H9 (cell line): ENCODE measurements around the gene C10orf71. TPM values are rescaled to one million over a fixed set of nuclear protein-coding genes. Genes with fewer than 3 reads are reported as not detected.

Source experiments
- DNase-seq: peaks from one replicate; pipeline ENCODE4 v3.0.0-alpha.2; 2017
- H2AFZ ChIP-seq: one replicate; pipeline ENCODE4 v1.6.1; 2013; ENCODE audit warnings: mild to moderate bottlenecking, low read length, control low read depth, moderate library complexity
- H2AK5ac ChIP-seq: 2 replicates; pipeline ENCODE4 v1.6.1; 2013; ENCODE audit warnings: low read length, control low read depth, mixed read lengths; ENCODE audit not compliant: insufficient read length
- H2BK120ac ChIP-seq: one replicate; pipeline ENCODE4 v1.6.1; 2013; ENCODE audit warnings: low read depth, mild to moderate bottlenecking, low read length, control low read depth, inconsistent platforms; ENCODE audit not compliant: poor library complexity, severe bottlenecking
- H2BK12ac ChIP-seq: 2 replicates; pipeline ENCODE4 v1.6.1; 2013; ENCODE audit warnings: low read length, control low read depth, mixed read lengths, low read depth; ENCODE audit not compliant: insufficient read length
- H2BK15ac ChIP-seq: 2 replicates; pipeline ENCODE4 v1.6.1; 2013; ENCODE audit warnings: low read depth, low read length, control low read depth
- H2BK20ac ChIP-seq: one replicate; pipeline ENCODE4 v1.6.1; 2013; ENCODE audit warnings: low read depth, mild to moderate bottlenecking, low read length, control low read depth, inconsistent platforms; ENCODE audit not compliant: poor library complexity, severe bottlenecking
- H2BK5ac ChIP-seq: 2 replicates; pipeline ENCODE4 v1.6.1; 2013; ENCODE audit warnings: low read length, control low read depth, mixed read lengths; ENCODE audit not compliant: insufficient read length
- H3K14ac ChIP-seq: 2 replicates; pipeline ENCODE4 v1.6.1; 2013; ENCODE audit warnings: low read length, control low read depth; ENCODE audit not compliant: insufficient read depth
- H3K18ac ChIP-seq: 2 replicates; pipeline ENCODE4 v1.6.1; 2013; ENCODE audit warnings: low read depth, mild to moderate bottlenecking, mixed read lengths, low read length, control low read depth; ENCODE audit not compliant: insufficient read length
- H3K23ac ChIP-seq: 2 replicates; pipeline ENCODE4 v1.6.1; 2013; ENCODE audit warnings: low read length, control low read depth, mixed read lengths, low read depth; ENCODE audit not compliant: insufficient read length
- H3K23me2 ChIP-seq: 2 replicates; pipeline ENCODE4 v1.6.1; 2013; ENCODE audit warnings: low read depth, mild to moderate bottlenecking, mixed read lengths, low read length, control low read depth; ENCODE audit not compliant: insufficient read length, poor library complexity, severe bottlenecking
- H3K27ac ChIP-seq: 2 replicates; pipeline ENCODE4 v1.5.1; 2013; ENCODE audit warnings: low read length, control low read depth, mixed read lengths, low read depth; ENCODE audit not compliant: insufficient read length
- H3K27me3 ChIP-seq: 2 replicates; pipeline ENCODE4 v1.6.1; 2013; ENCODE audit warnings: low read length, control low read depth, inconsistent platforms; ENCODE audit not compliant: insufficient read depth
- H3K4ac ChIP-seq: 2 replicates; pipeline ENCODE4 v1.6.1; 2013; ENCODE audit warnings: low read depth, mild to moderate bottlenecking, control low read depth, inconsistent platforms, low read length, moderate library complexity
- H3K4me1 ChIP-seq: 2 replicates; pipeline ENCODE4 v1.6.1; 2013; ENCODE audit warnings: low read length, control low read depth, inconsistent platforms; ENCODE audit not compliant: insufficient read depth
- H3K4me2 ChIP-seq: 2 replicates; pipeline ENCODE4 v1.6.1; 2013; ENCODE audit warnings: low read length, control low read depth, mixed read lengths; ENCODE audit not compliant: insufficient read length, insufficient read depth
- H3K56ac ChIP-seq: 2 replicates; pipeline ENCODE4 v1.6.1; 2013; ENCODE audit warnings: low read depth, mild to moderate bottlenecking, mixed read lengths, low read length, control low read depth; ENCODE audit not compliant: insufficient read length
- H3K79me1 ChIP-seq: 2 replicates; pipeline ENCODE4 v1.6.1; 2013; ENCODE audit warnings: low read depth, mild to moderate bottlenecking, moderate library complexity, low read length, control low read depth, inconsistent platforms; ENCODE audit not compliant: insufficient read depth, poor library complexity, severe bottlenecking
- H3K79me2 ChIP-seq: 2 replicates; pipeline ENCODE4 v1.6.1; 2013; ENCODE audit warnings: low read length, control low read depth, inconsistent platforms; ENCODE audit not compliant: insufficient read depth
- H3K9ac ChIP-seq: 2 replicates; pipeline ENCODE4 v1.6.1; 2013; ENCODE audit warnings: low read length, control low read depth, mixed read lengths; ENCODE audit not compliant: insufficient read length; ENCODE audit errors: extremely low read depth
- H3K9me3 ChIP-seq: one replicate; pipeline ENCODE4 v1.6.1; 2013; ENCODE audit warnings: low read depth, low read length, inconsistent platforms; ENCODE audit not compliant: control insufficient read depth
- H3T11ph ChIP-seq: one replicate; pipeline ENCODE4 v1.6.1; 2013; ENCODE audit warnings: mild to moderate bottlenecking, low read length, control low read depth, inconsistent platforms
- H4K20me1 ChIP-seq: one replicate; pipeline ENCODE4 v1.6.1; 2013; ENCODE audit not compliant: control insufficient read depth, insufficient read length, insufficient read depth
- H4K5ac ChIP-seq: 2 replicates; pipeline ENCODE4 v1.6.1; 2013; ENCODE audit warnings: low read depth, mild to moderate bottlenecking, mixed read lengths, low read length, control low read depth; ENCODE audit not compliant: insufficient read length
- H4K8ac ChIP-seq: replicated peaks from 2 replicates; pipeline ENCODE4 v1.6.1; 2013; ENCODE audit warnings: low read length, control low read depth, mixed read lengths, low read depth; ENCODE audit not compliant: insufficient read length
- H4K91ac ChIP-seq: 2 replicates; pipeline ENCODE4 v1.6.1; 2013; ENCODE audit warnings: low read depth, mild to moderate bottlenecking, moderate library complexity, mixed read lengths, low read length, control low read depth; ENCODE audit not compliant: insufficient read length
- H3K27ac Mint-ChIP-seq, 3 experiments: 2 replicates in 2 of 3; 3 replicates in 1 of 3; pipeline ENCODE4 v1.8.0; 2020 to 2021; ENCODE audit warnings: mixed read lengths in 3 of 3, mild to moderate bottlenecking in 1 of 3, moderate library complexity in 1 of 3
- H3K27me3 Mint-ChIP-seq: 2 replicates; pipeline ENCODE4 v1.8.0; 2021; ENCODE audit warnings: low read depth, mild to moderate bottlenecking, moderate library complexity, mixed read lengths
- H3K36me3 Mint-ChIP-seq, 3 experiments: 2 replicates in 2 of 3; 3 replicates in 1 of 3; pipeline ENCODE4 v1.8.0; 2020 to 2021; ENCODE audit warnings: low read depth in 3 of 3, mixed read lengths in 3 of 3; ENCODE audit not compliant: insufficient read depth in 1 of 3
- H3K4me1 Mint-ChIP-seq, 2 experiments: 2 replicates each; pipeline ENCODE4 v1.8.0; 2020; ENCODE audit warnings: mixed read lengths in 2 of 2
- H3K4me3 Mint-ChIP-seq, 2 experiments: 2 replicates in 1 of 2; 3 replicates in 1 of 2; pipeline ENCODE4 v1.8.0; 2020 to 2021; ENCODE audit warnings: mild to moderate bottlenecking in 2 of 2, mixed read lengths in 2 of 2, moderate library complexity in 1 of 2
- H3K9me3 Mint-ChIP-seq, 2 experiments: 2 replicates in 1 of 2; 3 replicates in 1 of 2; pipeline ENCODE4 v1.8.0; 2020; ENCODE audit warnings: mild to moderate bottlenecking in 2 of 2, mixed read lengths in 2 of 2, moderate library complexity in 1 of 2
- CTCF ChIP-seq: fragments of 200-600 bp; sonication (generic); conservative IDR thresholded peaks from 3 replicates; pipeline ENCODE4 v1.8.0; 2021; ENCODE audit warnings: antibody characterized with exemption, mild to moderate bottlenecking
- WGBS: extraction: QIAGEN DNeasy Blood & Tissue Kit; methylation state at CpG from one replicate; pipeline ENCODE4 v1.1.7; 2013; ENCODE audit warnings: missing lambda C conversion rate, low lambda C conversion rate, mixed read lengths; ENCODE audit not compliant: insufficient read length; ENCODE audit errors: extremely low coverage; 5-methylcytosine and 5-hydroxymethylcytosine counted together
- total RNA-seq: library from RNA; stranded (reverse); gene quantifications from 2 replicates; pipeline ENCODE4 v1.2.1, GENCODE V29; 2021

Gene C10orf71
- total RNA-seq, 1 experiment from 2014 or later: not detected

GRCh38 chr10:49319206-49319605 lies 20.2 kb downstream of the C10orf71 start:
- H3K18ac ChIP-seq: no peak overlapping the region
- H3K9me3 ChIP-seq: no peaks in the 10 kb centered on the region
- no peak overlapping the region for H3K4ac ChIP-seq
- no peak overlapping the region for H3K23ac ChIP-seq
- no peak overlapping the region for H3K27ac Mint-ChIP-seq
- H3K23me2 ChIP-seq: no peaks in the 10 kb centered on the region
- H3K9ac ChIP-seq: no peak overlapping the region
- H3K56ac ChIP-seq: no peak overlapping the region
- H2BK5ac ChIP-seq: no peak overlapping the region
- no peaks in the 10 kb centered on the region for H3K79me2 ChIP-seq
- peaks cover 4% of the 10 kb centered on the region for H3K27me3 Mint-ChIP-seq
- no peak overlapping the region for H4K91ac ChIP-seq
- no peak overlapping the region for H2AK5ac ChIP-seq
- H3K9me3 Mint-ChIP-seq: no peaks in the 10 kb centered on the region
- no CpG with 5 or more reads among the region's 1 CpG for WGBS
- no peaks in the 10 kb centered on the region for H3K27me3 ChIP-seq
- H3K36me3 Mint-ChIP-seq: no peaks in the 10 kb centered on the region
- no peak for TF ChIP-seq CTCF
- H2BK12ac ChIP-seq: no peak overlapping the region
- no peaks in the 10 kb centered on the region for H3K4me1 Mint-ChIP-seq
- H3K4me2 ChIP-seq: no peak overlapping the region
- no peak overlapping the region for H3K4me3 Mint-ChIP-seq
- no peak overlapping the region for H2BK120ac ChIP-seq
- no peaks in the 10 kb centered on the region for H4K20me1 ChIP-seq
- no peak overlapping the region for H4K8ac ChIP-seq
- no peak overlapping the region for H2AFZ ChIP-seq
- no peak overlapping the region for H3K27ac ChIP-seq
- H3K14ac ChIP-seq: no peak overlapping the region
- no peaks in the 10 kb centered on the region for H3K79me1 ChIP-seq
- no peak for DNase-seq
- no peaks in the 10 kb centered on the region for H3K4me1 ChIP-seq
- no peak overlapping the region for H3T11ph ChIP-seq
- no peak overlapping the region for H2BK20ac ChIP-seq
- H4K5ac ChIP-seq: no peak overlapping the region
- H2BK15ac ChIP-seq: no peak overlapping the region
